ENCODE measurements around the gene NELFB. TPM values are rescaled to one million over a fixed set of nuclear protein-coding genes. Genes with fewer than 3 reads are reported as not detected.

NELFB gene
- total and polyA plus RNA-seq, 2 of the 4 experiments (the other 2 are of a cell fraction): 36.9 to 66.0 TPM

DNA sequence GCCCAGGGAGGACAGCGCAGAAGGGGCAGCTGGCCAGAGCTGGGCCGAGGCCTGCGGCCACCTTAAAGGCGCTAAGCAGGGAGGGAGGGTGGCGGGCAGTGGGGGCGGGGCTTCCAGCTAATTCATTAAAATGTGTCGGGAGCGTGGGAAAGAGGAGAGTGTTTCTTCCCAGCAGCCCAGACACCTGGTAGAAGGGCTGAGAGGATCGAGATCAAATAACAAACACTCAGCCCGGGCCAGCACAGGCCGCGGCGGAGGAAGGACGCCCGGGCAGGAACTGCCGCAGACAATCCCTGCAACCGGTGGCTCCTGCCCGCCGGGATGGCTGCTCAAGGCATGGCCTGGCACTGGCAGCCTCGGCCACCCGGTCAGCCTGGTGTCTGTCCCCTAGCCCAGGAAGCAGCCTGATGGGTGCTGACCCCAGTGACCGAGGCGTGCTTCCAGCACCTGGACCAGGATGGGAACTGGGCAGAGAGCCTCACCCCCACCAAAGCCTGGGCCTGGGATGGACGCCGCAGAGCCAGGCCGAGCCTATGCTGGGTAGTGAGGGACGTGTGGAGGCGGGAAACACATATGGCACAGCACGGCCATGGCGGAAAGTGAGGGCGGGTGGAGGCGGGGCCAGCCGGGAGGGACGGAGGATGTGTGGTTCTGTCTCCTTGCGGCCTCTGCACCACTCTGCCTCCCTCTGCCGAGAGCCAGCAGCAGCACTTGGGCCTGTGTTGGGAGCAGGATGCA is 50.1 kb downstream of the NELFB start:
- Histone ChIP-seq H3K4me2 (ENCODE audit: low read depth, low read length) (no peak overlapping the region), H2AFZ (replicated peaks; ENCODE audit: low read length, poor library complexity) (peak overlapping the region; percentile 78)

More for the DNA sequence above, 50.1 kb downstream of the NELFB start:
- H3K9me1 ChIP-seq (ENCODE audit: insufficient read depth, low read length): no peaks in the 10 kb centered on the region
- H4K20me1 ChIP-seq (ENCODE audit: insufficient read depth, low read length): peaks cover 4% of the 10 kb centered on the region; the same call in 1 of the 2 replicates
- H3K27ac ChIP-seq (ENCODE audit: insufficient read depth, low read length): no peak overlapping the region
- TF ChIP-seq BHLHE40 (IDR thresholded peaks at IDR 0.05; ENCODE audit: low read depth, low read length): no peak
- TF ChIP-seq, protein P1, sequence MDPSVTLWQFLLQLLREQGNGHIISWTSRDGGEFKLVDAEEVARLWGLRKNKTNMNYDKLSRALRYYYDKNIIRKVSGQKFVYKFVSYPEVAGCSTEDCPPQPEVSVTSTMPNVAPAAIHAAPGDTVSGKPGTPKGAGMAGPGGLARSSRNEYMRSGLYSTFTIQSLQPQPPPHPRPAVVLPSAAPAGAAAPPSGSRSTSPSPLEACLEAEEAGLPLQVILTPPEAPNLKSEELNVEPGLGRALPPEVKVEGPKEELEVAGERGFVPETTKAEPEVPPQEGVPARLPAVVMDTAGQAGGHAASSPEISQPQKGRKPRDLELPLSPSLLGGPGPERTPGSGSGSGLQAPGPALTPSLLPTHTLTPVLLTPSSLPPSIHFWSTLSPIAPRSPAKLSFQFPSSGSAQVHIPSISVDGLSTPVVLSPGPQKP (IDR thresholded peaks at IDR 0.05; ENCODE audit: borderline replicate concordance, low read depth, low read length): no peak
- no peak for TF ChIP-seq CHD1 (IDR thresholded peaks at IDR 0.05; ENCODE audit: low read depth, low read length)
- TF ChIP-seq POLR2A (IDR thresholded peaks at IDR 0.05; ENCODE audit: low read depth, low read length): no peak
- TF ChIP-seq NFE2L2 (IDR thresholded peaks at IDR 0.05; ENCODE audit: low read depth, low read length): no peak
- no peak for TF ChIP-seq MAZ (IDR thresholded peaks at IDR 0.05; ENCODE audit: borderline replicate concordance, low read depth, low read length)
- no peak for TF ChIP-seq CEBPB (IDR thresholded peaks at IDR 0.05; ENCODE audit: low read depth, low read length)
- TF ChIP-seq MXI1 (IDR thresholded peaks at IDR 0.05; ENCODE audit: borderline replicate concordance, low read depth, low read length): no peak
- no peak for TF ChIP-seq RCOR1 (IDR thresholded peaks at IDR 0.05; ENCODE audit: insufficient replicate concordance, low read length)
- TF ChIP-seq FOS (IDR thresholded peaks at IDR 0.05; ENCODE audit: low read depth, low read length): no peak
- TF ChIP-seq, protein P2, sequence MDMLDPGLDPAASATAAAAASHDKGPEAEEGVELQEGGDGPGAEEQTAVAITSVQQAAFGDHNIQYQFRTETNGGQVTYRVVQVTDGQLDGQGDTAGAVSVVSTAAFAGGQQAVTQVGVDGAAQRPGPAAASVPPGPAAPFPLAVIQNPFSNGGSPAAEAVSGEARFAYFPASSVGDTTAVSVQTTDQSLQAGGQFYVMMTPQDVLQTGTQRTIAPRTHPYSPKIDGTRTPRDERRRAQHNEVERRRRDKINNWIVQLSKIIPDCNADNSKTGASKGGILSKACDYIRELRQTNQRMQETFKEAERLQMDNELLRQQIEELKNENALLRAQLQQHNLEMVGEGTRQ (IDR thresholded peaks at IDR 0.05; ENCODE audit: low read depth, low read length): no peak
- H2BK20ac ChIP-seq (ENCODE audit: low read depth, low read length): no peak overlapping the region
- no peak overlapping the region for H3K56ac ChIP-seq (ENCODE audit: extremely low read depth, insufficient read depth, low read length)
- ChIA-PET POLR2A (ENCODE audit: unreplicated experiment) (no interaction called here), CTCF (no interaction called here)
- no peak overlapping the region for H3K9ac ChIP-seq (ENCODE audit: low read depth, low read length)
- dilution Hi-C loops (cut with HindIII; ENCODE audit: low sequenced_read_pairs, unreplicated experiment): no loop called here
- no peaks in the 10 kb centered on the region for H3K36me3 ChIP-seq (ENCODE audit: control insufficient read depth, insufficient read depth, low read length)
- H4K91ac ChIP-seq (ENCODE audit: insufficient read depth, low read depth, low read length): no peak overlapping the region
- DNase-seq (no peak), ATAC-seq (ENCODE audit: low read depth) (no peak; the same call in 1 of the 2 replicates)
- no peak overlapping the region for H3K14ac ChIP-seq (replicated peaks; ENCODE audit: low read depth, low read length)
- H3K9me3 ChIP-seq (ENCODE audit: control insufficient read depth, insufficient read depth, low read length): no peaks in the 10 kb centered on the region
- no peak overlapping the region for H2BK15ac ChIP-seq (ENCODE audit: low read depth, low read length)
- no peak overlapping the region for H4K5ac ChIP-seq (ENCODE audit: low read depth, low read length)
- no peak overlapping the region for H4K8ac ChIP-seq (ENCODE audit: low read depth in 2 of 2, low read length in 2 of 2)
- no peak overlapping the region for H2AK5ac ChIP-seq (ENCODE audit: low read depth, low read length)
- no peak overlapping the region for H3K23ac ChIP-seq (ENCODE audit: low read depth, low read length)
- intact Hi-C loops (cut with micrococcal nuclease): no loop called here
- no peak overlapping the region for H3K4me3 ChIP-seq (ENCODE audit: insufficient read depth, low read depth, low read length)
- H2AK9ac ChIP-seq (replicated peaks; ENCODE audit: low read depth, low read length, poor library complexity): peak overlapping the region; percentile 16
- no peak overlapping the region for H2BK120ac ChIP-seq (ENCODE audit: low read depth, low read length)
- H3K18ac ChIP-seq (ENCODE audit: low read depth, low read length): no peak overlapping the region
- 33% methylated on average over 2 of the region's 36 CpGs; no CpG with 5 or more reads in 1 of the 2 experiments for WGBS, 2 experiments (ENCODE audit: extremely low coverage in 2 of 2, insufficient read length in 1 of 2)
- in situ Hi-C loops (cut with MboI; ENCODE audit: low sequenced_read_pairs): no loop called here
- H2BK5ac ChIP-seq (ENCODE audit: low read depth, low read length, poor library complexity, severe bottlenecking): no peak overlapping the region
- peaks cover 3% of the 10 kb centered on the region for H3K4me1 ChIP-seq (ENCODE audit: control insufficient read depth, insufficient read depth, low read length)
- H3K4ac ChIP-seq (ENCODE audit: low read depth, low read length): no peak overlapping the region
- BruUV-seq (replicated peaks): no TSS peak
- H3K27me3 ChIP-seq (ENCODE audit: control insufficient read depth, insufficient read depth, low read length): peaks cover 6% of the 10 kb centered on the region; the same call in 1 of the 2 replicates
- H3K79me1 ChIP-seq (ENCODE audit: low read depth in 1 of 2, low read length in 2 of 2): no peaks in the 10 kb centered on the region

Data from IMR-90 (cell line).